Measurements from ENCODE around the gene EPC1. TPM values are rescaled to one million over a fixed set of nuclear protein-coding genes. Genes with fewer than 3 reads are reported as not detected.

Gene EPC1
- total RNA-seq, 1 experiment from 2014 or later, result 36.6 TPM

- Mint-ChIP-seq H3K27ac (ENCODE audit: unreplicated experiment) (no peak overlapping the region), H3K27me3 (ENCODE audit: insufficient read depth, unreplicated experiment) (no peaks in the 10 kb centered on the region), H3K4me3 (ENCODE audit: unreplicated experiment) (no peak overlapping the region), H3K4me1 (ENCODE audit: low read depth, unreplicated experiment) (no peaks in the 10 kb centered on the region), H3K36me3 (ENCODE audit: insufficient read depth, unreplicated experiment) (no peaks in the 10 kb centered on the region), H3K9me3 (ENCODE audit: unreplicated experiment) (no peaks in the 10 kb centered on the region)
- no peak for TF ChIP-seq CTCF (IDR thresholded peaks at IDR 0.05; ENCODE audit: insufficient read depth in 1 of 2, low read depth in 1 of 2, low read length in 1 of 2, severe bottlenecking in 1 of 2, unreplicated experiment in 1 of 2)
- Histone ChIP-seq H3K4me3 (ENCODE audit: low read depth, low read length) (peak overlapping the region; percentile 70), H3K36me3 (ENCODE audit: control insufficient read depth, insufficient read depth, low read length) (no peaks in the 10 kb centered on the region), H3K9me3 (no peaks in the 10 kb centered on the region), H3K4me1 (peaks cover 5% of the 10 kb centered on the region; the same call in 1 of the 2 replicates), H3K27me3 (replicated peaks; ENCODE audit: control insufficient read depth, insufficient read depth, low read length) (no peaks in the 10 kb centered on the region)
- ChIA-PET CTCF (interaction anchor here (0.7 to 1.2 kb wide), 4 partner anchors 11 to 85 kb away, joined by 3 to 4 read pairs (median 3); partner anchors contain the start of gene CCDC7), POLR2A (no interaction called here)
- DNase-seq, result peak in 1 of 2 experiments; percentile 33
- BruUV-seq (replicated peaks), result no TSS peak
- intact Hi-C loops (cut with micrococcal nuclease; ENCODE audit: unreplicated experiment), result loop anchor here (2.0 to 10.0 kb wide), 3 partner anchors 67 to 628 kb away; partner anchors contain the start of gene CCDC7
Measured at GRCh38 chr10:32379318-32379949, 32.5 kb upstream of the EPC1 start.

GRCh38 chr10:32378363-32379317 is 31.7 kb upstream of the EPC1 start:
- H3K36me3 Mint-ChIP-seq (ENCODE audit: insufficient read depth, unreplicated experiment), result no peaks in the 10 kb centered on the region
- H3K27me3 ChIP-seq (replicated peaks; ENCODE audit: control insufficient read depth, insufficient read depth, low read length), result no peaks in the 10 kb centered on the region
- BruUV-seq (replicated peaks), result TSS peak; percentile 44
- H3K4me3 Mint-ChIP-seq (ENCODE audit: unreplicated experiment), result no peak overlapping the region
- no peaks in the 10 kb centered on the region for H3K36me3 ChIP-seq (ENCODE audit: control insufficient read depth, insufficient read depth, low read length)
- H3K27me3 Mint-ChIP-seq (ENCODE audit: insufficient read depth, unreplicated experiment), result no peaks in the 10 kb centered on the region
- H3K27ac Mint-ChIP-seq (ENCODE audit: unreplicated experiment), result no peak overlapping the region
- POLR2A ChIA-PET, result interaction anchor here (1.1 kb wide), 1 partner anchor 67 kb away, joined by 3 read pairs; the partner anchor contains the start of gene CCDC7
- H3K9me3 ChIP-seq, result no peaks in the 10 kb centered on the region
- H3K4me1 Mint-ChIP-seq (ENCODE audit: low read depth, unreplicated experiment), result no peaks in the 10 kb centered on the region
- TF ChIP-seq CTCF (IDR thresholded peaks at IDR 0.05; ENCODE audit: insufficient read depth in 1 of 2, low read depth in 1 of 2, low read length in 1 of 2, severe bottlenecking in 1 of 2, unreplicated experiment in 1 of 2), result no peak
- peak overlapping the region; percentile 70 for H3K4me3 ChIP-seq (ENCODE audit: low read depth, low read length)
- DNase-seq, result peak; percentile 93 to 95
- H3K4me1 ChIP-seq, result peaks cover 5% of the 10 kb centered on the region; the same call in 1 of the 2 replicates
- no peaks in the 10 kb centered on the region for H3K9me3 Mint-ChIP-seq (ENCODE audit: unreplicated experiment)
- CTCF ChIA-PET, result interaction anchor here (0.7 to 1.2 kb wide), 3 partner anchors 33 to 84 kb away, joined by 3 to 4 read pairs (median 3); partner anchors contain the start of gene CCDC7
- intact Hi-C loops (cut with micrococcal nuclease; ENCODE audit: unreplicated experiment), result loop anchor here (1.0 to 10.0 kb wide), 4 partner anchors 32 to 629 kb away; partner anchors contain the start of gene CCDC7
